Activated CD4-positive, alpha-beta T cell treated with anti-CD3 and anti-CD28 coated beads, Interleukin-2, amount 50 U/mL, for 48 hours (primary cell): ENCODE results near the gene MYO16.

ENCODE experiments used
- DNase-seq, 2 experiments: peaks; one replicate each; pipeline ENCODE4 v3.0.0-alpha.2; 2020

The MYO16 gene

DNA sequence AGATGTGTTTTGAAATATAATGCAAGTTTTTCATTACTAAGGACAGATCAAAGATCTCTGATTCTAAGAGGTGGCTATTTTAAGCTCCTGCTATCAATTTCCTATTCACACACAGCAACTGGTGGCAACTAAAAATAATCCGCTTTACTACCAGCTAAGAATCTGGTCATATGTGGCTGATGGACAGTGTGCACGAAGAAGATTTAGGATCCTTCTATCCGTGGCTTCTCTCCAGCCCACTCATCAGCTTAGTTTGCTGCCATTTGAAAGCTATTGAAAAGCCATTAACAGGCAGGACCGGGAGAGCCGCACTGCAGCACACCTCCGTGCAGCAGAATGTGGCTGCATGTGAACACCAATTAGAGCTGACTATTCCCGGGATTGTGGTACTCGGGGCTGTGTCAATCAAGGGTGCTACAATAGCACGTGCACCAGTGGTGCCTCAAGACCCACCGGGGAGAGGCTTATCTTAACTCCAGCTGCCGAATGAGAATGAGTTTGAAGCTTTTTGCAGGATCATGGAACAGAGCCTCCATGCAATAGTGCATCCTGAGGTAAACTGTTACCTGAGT is at the start of gene MYO16:
Gene MYO16 (plus strand): TSS at position 431 of the 572 bp plus-strand sequence. CDS start 234 bp downstream, outside the sequence.
- no peak for DNase-seq

DNA sequence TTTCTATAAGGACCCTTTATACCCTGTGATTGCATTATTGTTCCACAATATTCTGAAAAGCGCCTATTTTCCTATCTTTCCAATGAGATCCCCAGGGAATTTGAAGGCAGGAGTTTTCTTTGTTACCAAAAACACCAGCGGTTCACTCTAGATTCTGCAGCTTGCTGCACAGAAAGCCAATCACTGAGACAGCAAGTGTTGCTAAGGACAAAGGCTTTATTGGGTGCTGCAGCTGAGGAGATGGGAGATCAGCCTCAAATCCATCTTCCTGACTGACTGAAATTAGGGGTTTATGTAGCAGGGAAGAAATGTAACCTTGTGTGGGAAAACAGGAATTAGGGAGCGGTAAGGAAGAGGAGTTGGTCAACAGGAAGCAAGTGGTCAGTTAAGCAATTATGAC is 42.6 kb upstream of the MYO16 start:
- DNase-seq = no peak

GRCh38 chr13:108588516-108588915 is 40.9 kb upstream of the MYO16 start:
- no peak for DNase-seq

DNA sequence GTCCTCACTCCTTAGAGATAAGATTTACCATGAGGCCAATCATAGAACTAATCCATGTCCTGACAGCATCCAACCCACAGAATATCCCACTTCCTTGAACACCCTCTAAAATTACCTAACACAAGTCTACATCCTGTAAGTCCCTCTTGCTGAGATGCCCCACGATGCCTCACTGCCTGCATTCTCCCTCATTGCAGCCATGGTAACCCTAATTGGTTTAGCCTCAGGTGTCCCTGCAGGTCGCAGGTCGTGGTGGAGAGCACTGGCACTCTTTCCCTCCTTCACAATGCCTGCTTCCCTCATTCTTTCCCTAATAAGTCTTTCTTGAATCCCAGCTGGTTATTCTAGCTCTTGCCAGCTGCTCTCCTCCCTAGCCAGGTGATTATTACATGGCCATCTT is 35.3 kb upstream of the MYO16 start:
- DNase-seq = no peak

DNA sequence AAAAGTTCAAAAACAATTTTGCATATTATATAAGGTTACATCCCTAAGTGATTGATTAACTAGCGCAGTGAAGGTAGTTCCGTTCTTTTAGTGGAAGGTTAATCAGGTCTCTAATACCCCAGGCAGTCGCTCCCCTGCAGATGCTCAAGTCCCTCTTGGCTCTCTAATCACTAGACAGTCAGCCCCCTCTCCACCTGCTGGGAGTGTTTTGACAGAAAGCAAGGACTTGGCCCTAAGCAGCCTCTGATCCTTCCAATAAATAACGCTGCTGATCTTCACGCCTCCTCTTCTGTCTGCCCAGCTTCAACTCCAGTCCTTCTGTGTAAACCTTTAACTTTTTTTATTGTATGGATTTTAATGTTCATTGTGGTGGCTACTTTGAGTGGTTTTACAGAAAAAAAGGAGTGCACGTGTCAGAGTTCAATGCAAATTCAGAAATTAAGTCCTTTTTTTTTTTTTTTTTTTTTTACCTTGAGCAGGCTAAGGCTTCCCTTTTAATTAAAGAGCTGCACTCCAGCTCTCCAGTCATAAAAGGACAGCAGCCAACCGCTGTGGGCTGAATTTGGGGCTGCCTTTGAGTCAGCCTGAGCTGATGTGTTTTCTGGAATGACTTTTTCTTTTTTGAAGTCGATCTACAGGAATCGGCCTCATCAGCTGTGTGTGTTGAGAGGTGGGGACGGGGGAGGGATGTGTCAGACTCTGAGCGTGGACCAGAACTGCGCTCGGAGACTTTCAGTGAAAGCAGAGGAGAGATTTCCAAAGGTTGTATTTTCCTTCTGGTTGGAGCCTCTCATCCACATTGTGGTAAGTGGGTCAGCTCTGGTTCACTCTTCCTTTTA is 33.8 kb upstream of the MYO16 start:
- peak; percentile 26 to 45 for DNase-seq

DNA sequence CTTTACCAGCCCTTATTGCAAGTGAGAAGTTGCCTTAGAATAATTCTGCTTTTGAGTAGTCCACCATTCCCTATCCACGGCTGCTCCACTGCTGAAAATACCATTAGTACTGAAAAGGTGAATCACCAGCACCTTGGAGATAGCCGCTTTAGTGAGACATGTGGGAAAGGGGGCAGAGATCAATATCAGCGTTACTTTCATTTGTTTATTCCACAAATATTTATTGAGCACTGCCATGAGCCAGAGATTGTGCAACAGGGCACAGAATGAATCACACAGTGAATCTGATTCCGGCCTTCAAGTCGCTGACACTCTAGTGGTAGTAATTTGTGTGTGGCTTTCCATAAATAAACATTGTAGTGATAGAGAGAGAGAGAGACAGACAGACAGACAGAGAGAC is 31.5 kb upstream of the MYO16 start:
- DNase-seq = no peak

GRCh38 chr13:108606424-108606823 is 23.0 kb upstream of the MYO16 start:
- DNase-seq = no peak

- DNase-seq = no peak
These were observed 20.1 kb upstream of the MYO16 start for GRCh38 chr13:108609353-108609752.

GRCh38 chr13:108610507-108610906 is 18.9 kb upstream of the MYO16 start:
- no peak for DNase-seq

DNA sequence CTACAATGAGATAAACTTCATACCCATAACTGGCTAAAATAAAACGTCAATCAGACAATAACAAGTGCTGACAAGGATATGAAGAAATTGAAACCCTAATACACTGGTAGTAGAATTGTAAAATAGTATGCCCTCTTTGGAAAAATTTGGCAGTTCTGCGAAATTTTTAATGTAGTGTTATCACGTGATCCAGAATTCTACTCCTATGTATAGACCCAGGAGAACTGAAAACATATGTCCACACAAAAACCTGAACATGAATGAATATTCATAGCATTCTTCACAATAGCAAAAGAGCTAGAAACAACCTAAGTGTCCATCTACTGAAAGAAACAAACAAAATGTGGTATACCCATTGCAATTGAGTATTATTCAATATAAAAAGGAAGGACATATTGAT is 14.2 kb upstream of the MYO16 start:
- no peak for DNase-seq

DNA sequence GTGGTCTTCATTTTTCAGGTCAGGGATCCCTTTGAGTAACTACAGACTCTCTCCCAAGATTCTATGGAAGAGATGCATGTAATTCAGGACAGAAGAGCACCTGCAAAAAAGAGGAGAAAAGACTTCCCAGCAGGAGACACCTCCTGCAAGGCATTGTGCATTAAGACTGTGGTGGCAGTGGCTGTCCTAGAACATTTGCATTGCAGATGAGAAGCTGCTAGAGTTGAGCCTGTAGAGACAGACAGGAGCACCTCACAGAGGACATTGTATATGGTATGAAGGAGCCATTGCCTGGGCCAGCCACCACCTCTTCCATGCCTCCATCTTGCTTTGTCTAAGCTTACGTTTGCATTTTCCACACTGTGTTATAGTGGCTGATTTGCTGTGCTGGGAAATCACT is 11.2 kb upstream of the MYO16 start:
- DNase-seq = no peak

DNA sequence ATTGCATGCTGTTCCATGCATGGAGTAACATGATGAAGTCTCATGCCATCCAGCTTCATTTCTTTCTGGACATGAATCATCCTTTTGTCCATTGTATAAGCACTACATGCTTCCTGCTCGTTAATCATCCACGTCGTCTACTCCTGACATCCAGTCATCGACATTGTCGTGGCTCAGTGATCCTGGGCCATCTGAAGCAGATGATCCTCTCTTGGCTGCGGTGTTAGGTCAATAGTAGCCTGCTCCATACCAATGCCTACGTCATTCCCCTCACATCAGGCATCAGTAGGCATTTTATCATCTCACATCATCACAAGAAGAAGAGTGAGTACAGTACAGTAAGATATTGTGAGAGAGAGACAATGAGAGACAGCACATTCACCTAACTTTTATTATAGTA is 7.9 kb upstream of the MYO16 start:
- no peak for DNase-seq

DNA sequence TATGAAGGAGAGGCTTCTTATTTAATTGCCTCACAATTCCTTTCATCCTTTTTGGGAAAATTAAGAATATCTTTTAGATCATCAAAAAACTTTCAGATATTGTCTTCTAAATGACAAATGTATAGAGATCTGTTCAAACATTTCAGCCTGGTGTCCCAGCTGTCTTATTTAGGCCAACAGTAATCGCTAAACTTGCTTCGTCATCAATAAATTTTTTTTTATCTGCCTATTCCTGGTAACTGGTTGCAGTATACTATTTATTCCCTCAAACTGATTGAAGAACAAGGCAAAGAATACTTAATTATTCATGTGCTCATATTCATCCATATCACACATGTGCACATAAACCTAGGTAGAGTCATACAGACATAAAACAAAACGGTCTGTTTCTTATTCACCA is 5.3 kb upstream of the MYO16 start:
- no peak for DNase-seq

GRCh38 chr13:108624979-108625378 is 4.4 kb upstream of the MYO16 start:
- no peak for DNase-seq

- DNase-seq = no peak
These were observed 577 bp downstream of the MYO16 start for GRCh38 chr13:108629988-108630387.

GRCh38 chr13:108632649-108633167 is 3.3 kb downstream of the MYO16 start:
- no peak for DNase-seq

DNA sequence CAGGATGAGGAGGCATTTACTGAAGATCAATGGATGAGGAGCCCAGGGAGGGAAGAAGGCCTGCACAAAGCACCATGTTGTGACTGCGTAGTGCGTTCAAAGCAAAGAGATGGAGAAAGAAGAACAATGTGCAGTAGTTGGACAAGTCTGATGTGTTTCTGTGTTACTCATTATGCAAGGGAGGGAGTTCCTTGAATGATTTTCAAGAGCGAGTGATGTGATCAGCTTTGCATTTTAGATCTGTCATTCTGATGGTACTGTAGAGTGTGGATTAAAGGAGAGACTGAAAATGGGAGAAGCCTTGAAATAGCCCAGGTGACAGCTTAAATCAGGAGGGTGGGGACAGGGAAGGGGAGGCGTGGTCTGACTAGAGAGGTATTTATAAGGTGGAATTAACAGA is 9.5 kb downstream of the MYO16 start:
- DNase-seq = no peak

- DNase-seq = no peak
These were observed 14.4 kb downstream of the MYO16 start for GRCh38 chr13:108643646-108644353.

DNA sequence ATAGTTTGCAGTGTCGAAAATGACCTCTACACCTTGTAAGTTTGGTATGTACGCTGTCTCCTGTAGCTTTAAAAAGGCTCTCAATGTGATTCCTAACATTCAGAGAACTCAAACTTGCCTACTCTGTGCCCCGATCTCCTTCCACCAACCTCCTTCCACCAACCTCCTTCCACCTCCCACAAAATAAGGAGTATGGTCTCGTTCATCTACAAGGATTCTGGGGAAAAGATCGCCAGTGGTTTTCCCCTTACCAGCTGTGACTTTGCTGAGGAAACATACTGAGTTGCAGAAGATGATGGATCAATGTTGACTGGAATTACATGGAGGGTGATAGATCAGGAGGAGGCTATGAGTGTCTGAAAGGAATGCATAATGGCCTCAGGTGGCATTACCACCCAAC is 16.0 kb downstream of the MYO16 start:
- DNase-seq = no peak

DNA sequence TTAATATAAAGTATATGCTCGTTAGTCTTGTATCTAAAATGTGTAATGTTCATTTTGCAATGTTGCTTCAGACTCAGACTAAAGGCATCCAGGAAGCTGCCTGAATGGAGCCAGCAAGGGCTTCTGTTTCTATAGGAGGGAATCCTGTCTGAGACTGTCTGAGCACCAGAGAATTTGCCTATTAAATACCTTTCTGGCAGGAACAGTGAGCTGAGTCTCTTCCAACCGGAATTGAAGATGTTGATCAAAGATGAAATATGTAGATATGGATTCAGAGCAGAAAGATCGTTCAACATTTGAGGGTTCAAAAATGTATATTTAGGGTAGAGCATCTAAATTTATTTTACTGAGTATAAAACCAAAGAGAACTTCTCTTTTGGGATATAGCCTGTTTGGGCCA is 20.9 kb downstream of the MYO16 start:
- DNase-seq = no peak

DNA sequence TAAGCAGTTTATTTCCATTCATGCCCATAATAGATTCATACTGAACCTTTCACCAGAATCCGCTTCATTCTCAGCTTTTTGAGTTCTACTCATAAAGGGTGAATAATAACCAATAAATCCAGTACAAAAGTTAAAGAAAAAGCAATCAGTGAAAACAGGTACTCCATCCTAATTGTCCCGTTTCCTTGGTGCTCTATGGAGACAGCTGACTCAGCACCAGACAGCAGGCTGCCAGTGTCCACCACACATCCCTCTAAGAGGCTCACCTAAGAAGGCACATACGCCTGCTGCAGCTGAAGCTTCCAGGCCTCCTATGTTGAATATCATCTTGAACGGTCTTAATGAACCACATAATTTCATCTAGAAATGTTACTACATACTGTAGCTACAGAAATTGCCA is 27.3 kb downstream of the MYO16 start:
- no peak for DNase-seq

DNA sequence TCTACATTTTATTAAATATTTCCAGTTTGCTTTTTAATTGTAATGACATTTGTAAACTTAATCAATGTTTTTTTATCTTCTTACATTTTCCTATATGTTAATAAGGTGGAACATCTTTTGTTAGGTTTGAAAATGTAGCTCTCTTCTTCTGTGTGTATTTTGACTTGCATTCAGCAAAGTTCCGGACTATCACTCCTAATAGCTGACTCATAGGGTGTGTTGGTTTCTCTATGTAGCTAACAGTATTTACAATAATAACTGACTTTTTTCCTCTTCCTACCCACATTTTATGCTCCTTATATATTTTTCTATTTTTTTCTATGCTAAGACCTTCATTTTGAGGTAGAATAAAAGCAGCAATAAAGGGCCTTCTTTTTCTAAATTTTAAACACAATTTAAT is 28.1 kb downstream of the MYO16 start:
- no peak for DNase-seq

GRCh38 chr13:108662528-108662927 is 33.1 kb downstream of the MYO16 start:
- no peak for DNase-seq

- no peak for DNase-seq
These were observed 34.3 kb downstream of the MYO16 start for GRCh38 chr13:108663710-108664109.
